Astrocyte of the spinal cord (primary cell): Measurements from ENCODE around the gene AGAP1.

Experiments used
- DNase-seq: peaks from one replicate; pipeline ENCODE4 v3.0.0; 2011; ENCODE audit warnings: low read depth, low spot score
- H3K4me3 ChIP-seq: 2 replicates; pipeline ENCODE4 v1.5.1; 2011; ENCODE audit warnings: low read depth, mild to moderate bottlenecking, low read length, moderate library complexity
- in situ Hi-C: cut with HindIII; loops from 2 replicates; pipeline ENCODE4 v1.10.0; 2017; ENCODE audit warnings: low sequenced_read_pairs
- TF ChIP-seq, protein P1 (sequence below): IDR thresholded peaks from 2 replicates; pipeline ENCODE4 v1.5.1; 2012; ENCODE audit warnings: low read depth, mild to moderate bottlenecking, low read length, inconsistent platforms

AGAP1 gene

DNA sequence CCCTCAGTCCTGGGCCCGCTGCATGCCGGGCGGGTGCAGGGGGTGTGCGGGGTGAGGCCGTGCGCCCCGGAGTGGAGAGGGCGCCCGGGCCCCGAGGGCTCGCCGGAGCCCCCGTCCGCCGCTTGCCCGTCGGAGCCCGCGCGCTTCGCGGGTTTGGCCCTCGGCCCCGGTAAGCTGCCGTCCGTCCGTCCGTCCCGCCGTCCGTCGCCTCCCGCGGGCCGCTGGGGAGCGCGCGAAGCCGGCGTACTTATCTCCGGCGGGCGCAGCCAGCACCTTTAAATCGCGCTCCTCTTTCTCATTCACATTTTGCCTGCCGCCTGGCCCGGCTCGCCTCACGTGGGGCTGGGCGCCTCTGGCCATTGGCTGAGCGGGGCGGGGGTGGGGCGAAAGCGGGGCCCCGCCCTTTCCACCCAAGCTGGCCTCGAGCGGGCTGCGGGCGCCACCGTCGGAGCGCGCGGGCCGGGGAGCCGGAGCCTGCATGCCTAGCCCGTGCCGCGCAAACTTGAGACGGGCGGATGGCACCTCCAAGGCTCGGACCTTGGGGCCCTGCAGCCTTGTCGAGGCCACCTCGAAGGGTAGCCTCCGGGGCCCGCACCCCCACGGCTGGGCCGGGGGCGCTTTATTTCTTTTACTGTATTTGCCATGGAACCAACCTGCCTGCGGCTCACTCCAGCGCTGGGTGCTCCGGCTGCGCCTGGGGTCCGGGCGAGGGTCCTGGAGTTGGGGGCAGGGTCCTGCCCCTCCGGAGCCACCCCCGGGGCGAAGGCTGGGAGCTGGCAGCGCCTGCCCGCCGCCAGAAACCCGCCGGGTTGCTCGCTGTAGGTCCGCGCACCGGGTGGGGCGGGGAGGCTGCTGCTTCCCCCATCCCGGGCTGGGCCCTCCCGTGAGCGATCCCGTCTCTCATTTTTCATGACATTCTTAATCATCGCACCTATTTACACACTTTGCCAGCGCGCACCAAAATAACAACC, 674.6 kb downstream of the AGAP1 start, which contains the start of gene GBX2:
GBX2 (minus strand) TSS at position 277 of the 971 bp plus-strand sequence. CDS start 415 bp downstream, outside the sequence.
- peak within 1 kb of the TSS; percentile 33 for H3K4me3 ChIP-seq

GRCh38 chr2:236169151-236169721, 675.4 kb downstream of the AGAP1 start:
- TF ChIP-seq, protein P1, sequence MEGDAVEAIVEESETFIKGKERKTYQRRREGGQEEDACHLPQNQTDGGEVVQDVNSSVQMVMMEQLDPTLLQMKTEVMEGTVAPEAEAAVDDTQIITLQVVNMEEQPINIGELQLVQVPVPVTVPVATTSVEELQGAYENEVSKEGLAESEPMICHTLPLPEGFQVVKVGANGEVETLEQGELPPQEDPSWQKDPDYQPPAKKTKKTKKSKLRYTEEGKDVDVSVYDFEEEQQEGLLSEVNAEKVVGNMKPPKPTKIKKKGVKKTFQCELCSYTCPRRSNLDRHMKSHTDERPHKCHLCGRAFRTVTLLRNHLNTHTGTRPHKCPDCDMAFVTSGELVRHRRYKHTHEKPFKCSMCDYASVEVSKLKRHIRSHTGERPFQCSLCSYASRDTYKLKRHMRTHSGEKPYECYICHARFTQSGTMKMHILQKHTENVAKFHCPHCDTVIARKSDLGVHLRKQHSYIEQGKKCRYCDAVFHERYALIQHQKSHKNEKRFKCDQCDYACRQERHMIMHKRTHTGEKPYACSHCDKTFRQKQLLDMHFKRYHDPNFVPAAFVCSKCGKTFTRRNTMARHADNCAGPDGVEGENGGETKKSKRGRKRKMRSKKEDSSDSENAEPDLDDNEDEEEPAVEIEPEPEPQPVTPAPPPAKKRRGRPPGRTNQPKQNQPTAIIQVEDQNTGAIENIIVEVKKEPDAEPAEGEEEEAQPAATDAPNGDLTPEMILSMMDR: no peak
- DNase-seq: no peak
- in situ Hi-C loops: no loop called here
- H3K4me3 ChIP-seq: no peak overlapping the region

More for the DNA sequence above, 674.6 kb downstream of the AGAP1 start, which contains the start of gene GBX2:
- peak; percentile 72 for DNase-seq
- in situ Hi-C loops: no loop called here
- TF ChIP-seq, protein P1: no peak

DNA sequence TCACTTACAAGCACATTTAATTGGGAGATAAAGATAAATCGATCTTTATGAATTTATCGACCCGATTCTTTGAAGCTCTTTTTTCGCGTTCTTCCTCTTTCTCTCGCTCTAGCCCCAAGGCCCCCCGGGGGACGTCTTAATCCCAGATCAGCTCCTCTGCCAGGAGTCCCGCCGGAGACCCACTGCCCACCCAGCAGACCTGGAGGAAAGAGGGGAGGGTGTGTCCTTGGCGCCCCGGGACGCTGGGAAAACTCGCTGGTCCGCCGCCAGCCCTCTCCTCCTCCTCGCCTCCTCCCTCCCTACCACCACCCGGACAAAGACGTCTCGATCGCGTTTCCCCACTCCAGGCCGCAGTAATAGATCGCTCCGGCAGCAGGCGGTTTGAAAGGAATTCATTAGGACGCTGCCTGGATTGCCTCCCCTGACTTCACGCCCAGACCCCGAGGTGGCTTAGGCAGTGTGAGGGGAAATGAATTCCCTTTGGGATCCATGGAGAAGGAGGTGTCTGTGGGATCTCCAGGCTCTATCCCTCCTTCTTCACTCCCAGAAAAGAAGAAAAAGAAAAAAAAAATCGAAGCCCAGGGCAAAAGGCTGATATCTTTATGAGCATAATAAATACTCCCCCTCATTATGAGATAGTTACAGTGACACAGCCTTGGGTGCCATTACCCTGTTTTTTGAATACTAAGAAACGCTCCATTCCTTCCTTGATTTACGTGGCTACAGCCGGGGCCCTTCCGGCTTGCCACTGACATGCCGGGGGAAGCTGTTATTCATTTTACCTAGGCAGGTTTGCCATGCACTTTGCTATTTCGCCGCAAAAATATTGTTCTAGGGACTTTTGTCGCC, 676.1 kb downstream of the AGAP1 start:
- DNase-seq: no peak
- no peak overlapping the region for H3K4me3 ChIP-seq
- in situ Hi-C loops: no loop called here

DNA sequence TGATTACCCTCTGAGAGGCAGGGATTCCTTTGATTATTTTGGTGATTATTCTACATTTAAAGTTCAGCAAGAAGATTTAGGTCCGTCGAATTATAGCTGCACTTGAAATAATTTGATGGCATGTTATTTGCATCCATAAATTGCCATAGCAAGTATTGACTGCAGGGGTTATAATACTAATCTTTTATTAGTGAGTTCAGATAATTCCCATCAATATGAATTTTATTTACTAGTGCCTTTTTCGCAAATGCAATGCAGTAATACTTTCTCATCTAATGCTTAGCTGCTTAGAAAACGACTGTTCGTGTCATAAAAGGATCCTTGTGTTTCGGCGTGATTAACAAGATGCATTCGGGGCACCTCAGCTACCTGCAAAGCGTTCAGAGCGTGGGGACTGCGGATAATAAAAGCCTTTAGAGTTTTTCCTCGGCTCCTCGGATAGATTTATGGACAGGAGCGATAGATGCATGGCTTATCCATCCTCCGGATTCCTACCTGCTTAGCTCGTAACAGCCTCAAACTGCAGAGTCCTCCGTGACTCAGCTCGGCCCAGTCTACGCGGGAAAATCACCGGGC, 676.8 kb downstream of the AGAP1 start:
- DNase-seq: no peak
- no peak overlapping the region for H3K4me3 ChIP-seq
- TF ChIP-seq, protein P1: no peak
- in situ Hi-C loops: no loop called here

More for the DNA sequence above, 676.1 kb downstream of the AGAP1 start:
- TF ChIP-seq, protein P1: no peak

DNA sequence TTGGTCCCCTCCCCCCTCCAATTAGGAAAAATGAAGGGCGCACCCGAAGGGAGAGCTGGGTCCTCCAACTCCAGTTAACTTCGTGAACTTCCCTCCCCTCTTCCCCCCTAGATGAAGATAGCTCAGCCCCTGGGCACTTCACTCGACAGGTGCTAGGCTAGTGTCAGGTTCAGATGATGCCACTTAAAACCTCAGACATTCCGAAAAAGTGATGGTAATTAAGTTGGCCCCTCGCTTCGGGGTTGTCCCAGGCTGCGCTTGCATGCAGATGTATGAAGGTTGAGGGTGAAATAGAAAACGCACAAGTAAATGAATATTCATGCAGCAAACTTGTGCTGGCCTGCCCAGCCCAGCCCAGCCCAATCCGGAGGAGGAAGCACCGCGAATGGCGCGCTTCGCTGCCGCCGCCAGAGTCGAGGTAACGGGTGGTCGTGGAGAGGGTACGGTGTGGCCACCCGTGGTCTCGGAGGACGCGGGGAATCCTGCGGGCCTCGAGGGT, 677.4 kb downstream of the AGAP1 start:
- TF ChIP-seq, protein P1: no peak
- no peak for DNase-seq
- no peak overlapping the region for H3K4me3 ChIP-seq
- in situ Hi-C loops: no loop called here
